H9 (cell line): ENCODE measurements around the gene GUCY2F. TPM values are rescaled to one million over a fixed set of nuclear protein-coding genes. Genes with fewer than 3 reads are reported as not detected.

ENCODE experiments used
- DNase-seq: peaks from one replicate; pipeline ENCODE4 v3.0.0-alpha.2; 2017
- H2AFZ ChIP-seq: one replicate; pipeline ENCODE4 v1.6.1; 2013; ENCODE audit warnings: mild to moderate bottlenecking, low read length, control low read depth, moderate library complexity
- H2AK5ac ChIP-seq: 2 replicates; pipeline ENCODE4 v1.6.1; 2013; ENCODE audit warnings: low read length, control low read depth, mixed read lengths; ENCODE audit not compliant: insufficient read length
- H2BK120ac ChIP-seq: one replicate; pipeline ENCODE4 v1.6.1; 2013; ENCODE audit warnings: low read depth, mild to moderate bottlenecking, low read length, control low read depth, inconsistent platforms; ENCODE audit not compliant: poor library complexity, severe bottlenecking
- H2BK12ac ChIP-seq: 2 replicates; pipeline ENCODE4 v1.6.1; 2013; ENCODE audit warnings: low read length, control low read depth, mixed read lengths, low read depth; ENCODE audit not compliant: insufficient read length
- H2BK15ac ChIP-seq: 2 replicates; pipeline ENCODE4 v1.6.1; 2013; ENCODE audit warnings: low read depth, low read length, control low read depth
- H2BK20ac ChIP-seq: one replicate; pipeline ENCODE4 v1.6.1; 2013; ENCODE audit warnings: low read depth, mild to moderate bottlenecking, low read length, control low read depth, inconsistent platforms; ENCODE audit not compliant: poor library complexity, severe bottlenecking
- H2BK5ac ChIP-seq: 2 replicates; pipeline ENCODE4 v1.6.1; 2013; ENCODE audit warnings: low read length, control low read depth, mixed read lengths; ENCODE audit not compliant: insufficient read length
- H3K14ac ChIP-seq: 2 replicates; pipeline ENCODE4 v1.6.1; 2013; ENCODE audit warnings: low read length, control low read depth; ENCODE audit not compliant: insufficient read depth
- H3K18ac ChIP-seq: 2 replicates; pipeline ENCODE4 v1.6.1; 2013; ENCODE audit warnings: low read depth, mild to moderate bottlenecking, mixed read lengths, low read length, control low read depth; ENCODE audit not compliant: insufficient read length
- H3K23ac ChIP-seq: 2 replicates; pipeline ENCODE4 v1.6.1; 2013; ENCODE audit warnings: low read length, control low read depth, mixed read lengths, low read depth; ENCODE audit not compliant: insufficient read length
- H3K23me2 ChIP-seq: 2 replicates; pipeline ENCODE4 v1.6.1; 2013; ENCODE audit warnings: low read depth, mild to moderate bottlenecking, mixed read lengths, low read length, control low read depth; ENCODE audit not compliant: insufficient read length, poor library complexity, severe bottlenecking
- H3K27ac ChIP-seq: 2 replicates; pipeline ENCODE4 v1.5.1; 2013; ENCODE audit warnings: low read length, control low read depth, mixed read lengths, low read depth; ENCODE audit not compliant: insufficient read length
- H3K27me3 ChIP-seq: 2 replicates; pipeline ENCODE4 v1.6.1; 2013; ENCODE audit warnings: low read length, control low read depth, inconsistent platforms; ENCODE audit not compliant: insufficient read depth
- H3K4ac ChIP-seq: 2 replicates; pipeline ENCODE4 v1.6.1; 2013; ENCODE audit warnings: low read depth, mild to moderate bottlenecking, control low read depth, inconsistent platforms, low read length, moderate library complexity
- H3K4me1 ChIP-seq: 2 replicates; pipeline ENCODE4 v1.6.1; 2013; ENCODE audit warnings: low read length, control low read depth, inconsistent platforms; ENCODE audit not compliant: insufficient read depth
- H3K4me2 ChIP-seq: 2 replicates; pipeline ENCODE4 v1.6.1; 2013; ENCODE audit warnings: low read length, control low read depth, mixed read lengths; ENCODE audit not compliant: insufficient read length, insufficient read depth
- H3K56ac ChIP-seq: 2 replicates; pipeline ENCODE4 v1.6.1; 2013; ENCODE audit warnings: low read depth, mild to moderate bottlenecking, mixed read lengths, low read length, control low read depth; ENCODE audit not compliant: insufficient read length
- H3K79me1 ChIP-seq: 2 replicates; pipeline ENCODE4 v1.6.1; 2013; ENCODE audit warnings: low read depth, mild to moderate bottlenecking, moderate library complexity, low read length, control low read depth, inconsistent platforms; ENCODE audit not compliant: insufficient read depth, poor library complexity, severe bottlenecking
- H3K79me2 ChIP-seq: 2 replicates; pipeline ENCODE4 v1.6.1; 2013; ENCODE audit warnings: low read length, control low read depth, inconsistent platforms; ENCODE audit not compliant: insufficient read depth
- H3K9ac ChIP-seq: 2 replicates; pipeline ENCODE4 v1.6.1; 2013; ENCODE audit warnings: low read length, control low read depth, mixed read lengths; ENCODE audit not compliant: insufficient read length; ENCODE audit errors: extremely low read depth
- H3K9me3 ChIP-seq: one replicate; pipeline ENCODE4 v1.6.1; 2013; ENCODE audit warnings: low read depth, low read length, inconsistent platforms; ENCODE audit not compliant: control insufficient read depth
- H3T11ph ChIP-seq: one replicate; pipeline ENCODE4 v1.6.1; 2013; ENCODE audit warnings: mild to moderate bottlenecking, low read length, control low read depth, inconsistent platforms
- H4K20me1 ChIP-seq: one replicate; pipeline ENCODE4 v1.6.1; 2013; ENCODE audit not compliant: control insufficient read depth, insufficient read length, insufficient read depth
- H4K5ac ChIP-seq: 2 replicates; pipeline ENCODE4 v1.6.1; 2013; ENCODE audit warnings: low read depth, mild to moderate bottlenecking, mixed read lengths, low read length, control low read depth; ENCODE audit not compliant: insufficient read length
- H4K8ac ChIP-seq: replicated peaks from 2 replicates; pipeline ENCODE4 v1.6.1; 2013; ENCODE audit warnings: low read length, control low read depth, mixed read lengths, low read depth; ENCODE audit not compliant: insufficient read length
- H4K91ac ChIP-seq: 2 replicates; pipeline ENCODE4 v1.6.1; 2013; ENCODE audit warnings: low read depth, mild to moderate bottlenecking, moderate library complexity, mixed read lengths, low read length, control low read depth; ENCODE audit not compliant: insufficient read length
- H3K27ac Mint-ChIP-seq, 3 experiments: 2 replicates in 2 of 3; 3 replicates in 1 of 3; pipeline ENCODE4 v1.8.0; 2020 to 2021; ENCODE audit warnings: mixed read lengths in 3 of 3, mild to moderate bottlenecking in 1 of 3, moderate library complexity in 1 of 3
- H3K27me3 Mint-ChIP-seq: 2 replicates; pipeline ENCODE4 v1.8.0; 2021; ENCODE audit warnings: low read depth, mild to moderate bottlenecking, moderate library complexity, mixed read lengths
- H3K36me3 Mint-ChIP-seq, 3 experiments: 2 replicates in 2 of 3; 3 replicates in 1 of 3; pipeline ENCODE4 v1.8.0; 2020 to 2021; ENCODE audit warnings: low read depth in 3 of 3, mixed read lengths in 3 of 3; ENCODE audit not compliant: insufficient read depth in 1 of 3
- H3K4me1 Mint-ChIP-seq, 2 experiments: 2 replicates each; pipeline ENCODE4 v1.8.0; 2020; ENCODE audit warnings: mixed read lengths in 2 of 2
- H3K4me3 Mint-ChIP-seq, 2 experiments: 2 replicates in 1 of 2; 3 replicates in 1 of 2; pipeline ENCODE4 v1.8.0; 2020 to 2021; ENCODE audit warnings: mild to moderate bottlenecking in 2 of 2, mixed read lengths in 2 of 2, moderate library complexity in 1 of 2
- H3K9me3 Mint-ChIP-seq, 2 experiments: 2 replicates in 1 of 2; 3 replicates in 1 of 2; pipeline ENCODE4 v1.8.0; 2020; ENCODE audit warnings: mild to moderate bottlenecking in 2 of 2, mixed read lengths in 2 of 2, moderate library complexity in 1 of 2
- CTCF ChIP-seq: fragments of 200-600 bp; sonication (generic); conservative IDR thresholded peaks from 3 replicates; pipeline ENCODE4 v1.8.0; 2021; ENCODE audit warnings: antibody characterized with exemption, mild to moderate bottlenecking
- WGBS: extraction: QIAGEN DNeasy Blood & Tissue Kit; methylation state at CpG from one replicate; pipeline ENCODE4 v1.1.7; 2013; ENCODE audit warnings: missing lambda C conversion rate, low lambda C conversion rate, mixed read lengths; ENCODE audit not compliant: insufficient read length; ENCODE audit errors: extremely low coverage; 5-methylcytosine and 5-hydroxymethylcytosine counted together
- total RNA-seq: library from RNA; stranded (reverse); gene quantifications from 2 replicates; pipeline ENCODE4 v1.2.1, GENCODE V29; 2021

GUCY2F gene
- total RNA-seq, 1 experiment from 2014 or later: 0.11 TPM

GRCh38 chrX:109372716-109373115 is 109.2 kb downstream of the GUCY2F start:
- Histone ChIP-seq H3K79me2 (no peaks in the 10 kb centered on the region), H4K20me1 (no peaks in the 10 kb centered on the region), H3K23ac (no peak overlapping the region), H3K27ac (no peak overlapping the region), H2BK12ac (no peak overlapping the region), H2AFZ (no peak overlapping the region), H3K18ac (no peak overlapping the region), H4K8ac (no peak overlapping the region), H3K79me1 (no peaks in the 10 kb centered on the region), H3K14ac (no peak overlapping the region), H2BK20ac (no peak overlapping the region), H2BK5ac (no peak overlapping the region), H3K4ac (no peak overlapping the region), H4K91ac (no peak overlapping the region), H3K56ac (no peak overlapping the region), H3K23me2 (no peaks in the 10 kb centered on the region), H3K9ac (no peak overlapping the region), H2AK5ac (no peak overlapping the region), H4K5ac (no peak overlapping the region), H2BK15ac (no peak overlapping the region), H3K4me1 (peaks cover 13% of the 10 kb centered on the region; the same call in 1 of the 2 replicates), H3K9me3 (no peaks in the 10 kb centered on the region), H3K4me2 (no peak overlapping the region), H2BK120ac (no peak overlapping the region), H3T11ph (no peak overlapping the region), H3K27me3 (no peaks in the 10 kb centered on the region)
- no peak overlapping the region for H3K4me3 Mint-ChIP-seq
- peaks cover 37 to 46% of the 10 kb centered on the region in 2 experiments for H3K4me1 Mint-ChIP-seq
- no peak for DNase-seq
- no CpG with 5 or more reads among the region's 2 CpGs for WGBS
- no peaks in the 10 kb centered on the region for H3K36me3 Mint-ChIP-seq
- H3K9me3 Mint-ChIP-seq: no peaks in the 10 kb centered on the region
- TF ChIP-seq CTCF: no peak
- no peaks in the 10 kb centered on the region for H3K27me3 Mint-ChIP-seq
- H3K27ac Mint-ChIP-seq: no peak overlapping the region
